GM19438 (cell line): Measurements from ENCODE around the gene KAZN.
"Not testable (repeated sequence)": the region's sequence is repeated elsewhere in the genome, so short reads cannot be mapped to it uniquely, and the experiment has no call there.

ENCODE experiments used
- ATAC-seq: cut with Tn5 transposase; IDR thresholded peaks from one replicate; pipeline ENCODE4 v1.9.1; 2021; ENCODE audit warnings: low read depth; ENCODE audit not compliant: unreplicated experiment

Gene KAZN

GRCh38 chr1:14598498-14599182 lies at the start of gene KAZN:
Gene KAZN (plus strand): TSS chr1:14598685.
- no peak for ATAC-seq

- no peak for ATAC-seq
Observed at GRCh38 chr1:14549897-14550620, 48.4 kb upstream of the KAZN start.

- ATAC-seq = no peak
Observed at GRCh38 chr1:14551386-14551785, 47.1 kb upstream of the KAZN start.

GRCh38 chr1:14552246-14552965 lies 46.1 kb upstream of the KAZN start:
- no peak for ATAC-seq

GRCh38 chr1:14553711-14554110 lies 44.8 kb upstream of the KAZN start:
- no peak for ATAC-seq

- no peak for ATAC-seq
Observed at GRCh38 chr1:14555091-14555490, 43.4 kb upstream of the KAZN start.

- no peak for ATAC-seq
Observed at GRCh38 chr1:14561014-14561693, 37.3 kb upstream of the KAZN start.

- no peak for ATAC-seq
Observed at GRCh38 chr1:14565090-14565489, 33.4 kb upstream of the KAZN start.

- no peak for ATAC-seq
Observed at GRCh38 chr1:14567056-14567455, 31.4 kb upstream of the KAZN start.

GRCh38 chr1:14567903-14568302 lies 30.6 kb upstream of the KAZN start:
- ATAC-seq = no peak

- no peak for ATAC-seq
Observed at GRCh38 chr1:14568716-14569355, 29.6 kb upstream of the KAZN start.

- ATAC-seq = no peak
Observed at GRCh38 chr1:14570514-14570913, 28.0 kb upstream of the KAZN start.

GRCh38 chr1:14571810-14572767 lies 26.4 kb upstream of the KAZN start:
- no peak for ATAC-seq

- ATAC-seq = no peak
Observed at GRCh38 chr1:14572861-14573260, 25.6 kb upstream of the KAZN start.

GRCh38 chr1:14576155-14576554 lies 22.3 kb upstream of the KAZN start:
- no peak for ATAC-seq

- no peak for ATAC-seq
Observed at GRCh38 chr1:14577261-14577660, 21.2 kb upstream of the KAZN start.

GRCh38 chr1:14578156-14578555 lies 20.3 kb upstream of the KAZN start:
- ATAC-seq = no peak

- ATAC-seq = not testable (repeated sequence)
Observed at GRCh38 chr1:14580295-14580694, 18.2 kb upstream of the KAZN start.

- ATAC-seq = no peak
Observed at GRCh38 chr1:14580986-14581385, 17.5 kb upstream of the KAZN start.
